ENCODE data around the gene C5AR2. TPM values are rescaled to one million over a fixed set of nuclear protein-coding genes. Genes with fewer than 3 reads are reported as not detected.
A peak's percentile ranks its signal among the peaks of the same experiment; 100 is the strongest.
"Not testable (repeated sequence)": the region's sequence is repeated elsewhere in the genome, so short reads cannot be mapped to it uniquely, and the experiment has no call there.

The C5AR2 gene
- total RNA-seq, 1 experiment from 2014 or later: 0.22 TPM

- no peak for TF ChIP-seq GABPB1 (CRISPR knock-in tag; IDR thresholded peaks at IDR 0.05)
- no peak for TF ChIP-seq MLX (CRISPR knock-in tag; IDR thresholded peaks at IDR 0.05)
- TF ChIP-seq, protein P1, sequence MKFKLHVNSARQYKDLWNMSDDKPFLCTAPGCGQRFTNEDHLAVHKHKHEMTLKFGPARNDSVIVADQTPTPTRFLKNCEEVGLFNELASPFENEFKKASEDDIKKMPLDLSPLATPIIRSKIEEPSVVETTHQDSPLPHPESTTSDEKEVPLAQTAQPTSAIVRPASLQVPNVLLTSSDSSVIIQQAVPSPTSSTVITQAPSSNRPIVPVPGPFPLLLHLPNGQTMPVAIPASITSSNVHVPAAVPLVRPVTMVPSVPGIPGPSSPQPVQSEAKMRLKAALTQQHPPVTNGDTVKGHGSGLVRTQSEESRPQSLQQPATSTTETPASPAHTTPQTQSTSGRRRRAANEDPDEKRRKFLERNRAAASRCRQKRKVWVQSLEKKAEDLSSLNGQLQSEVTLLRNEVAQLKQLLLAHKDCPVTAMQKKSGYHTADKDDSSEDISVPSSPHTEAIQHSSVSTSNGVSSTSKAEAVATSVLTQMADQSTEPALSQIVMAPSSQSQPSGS (CRISPR knock-in tag; IDR thresholded peaks at IDR 0.05; ENCODE audit: borderline replicate concordance, low read depth): no peak
- TF ChIP-seq, protein P2, sequence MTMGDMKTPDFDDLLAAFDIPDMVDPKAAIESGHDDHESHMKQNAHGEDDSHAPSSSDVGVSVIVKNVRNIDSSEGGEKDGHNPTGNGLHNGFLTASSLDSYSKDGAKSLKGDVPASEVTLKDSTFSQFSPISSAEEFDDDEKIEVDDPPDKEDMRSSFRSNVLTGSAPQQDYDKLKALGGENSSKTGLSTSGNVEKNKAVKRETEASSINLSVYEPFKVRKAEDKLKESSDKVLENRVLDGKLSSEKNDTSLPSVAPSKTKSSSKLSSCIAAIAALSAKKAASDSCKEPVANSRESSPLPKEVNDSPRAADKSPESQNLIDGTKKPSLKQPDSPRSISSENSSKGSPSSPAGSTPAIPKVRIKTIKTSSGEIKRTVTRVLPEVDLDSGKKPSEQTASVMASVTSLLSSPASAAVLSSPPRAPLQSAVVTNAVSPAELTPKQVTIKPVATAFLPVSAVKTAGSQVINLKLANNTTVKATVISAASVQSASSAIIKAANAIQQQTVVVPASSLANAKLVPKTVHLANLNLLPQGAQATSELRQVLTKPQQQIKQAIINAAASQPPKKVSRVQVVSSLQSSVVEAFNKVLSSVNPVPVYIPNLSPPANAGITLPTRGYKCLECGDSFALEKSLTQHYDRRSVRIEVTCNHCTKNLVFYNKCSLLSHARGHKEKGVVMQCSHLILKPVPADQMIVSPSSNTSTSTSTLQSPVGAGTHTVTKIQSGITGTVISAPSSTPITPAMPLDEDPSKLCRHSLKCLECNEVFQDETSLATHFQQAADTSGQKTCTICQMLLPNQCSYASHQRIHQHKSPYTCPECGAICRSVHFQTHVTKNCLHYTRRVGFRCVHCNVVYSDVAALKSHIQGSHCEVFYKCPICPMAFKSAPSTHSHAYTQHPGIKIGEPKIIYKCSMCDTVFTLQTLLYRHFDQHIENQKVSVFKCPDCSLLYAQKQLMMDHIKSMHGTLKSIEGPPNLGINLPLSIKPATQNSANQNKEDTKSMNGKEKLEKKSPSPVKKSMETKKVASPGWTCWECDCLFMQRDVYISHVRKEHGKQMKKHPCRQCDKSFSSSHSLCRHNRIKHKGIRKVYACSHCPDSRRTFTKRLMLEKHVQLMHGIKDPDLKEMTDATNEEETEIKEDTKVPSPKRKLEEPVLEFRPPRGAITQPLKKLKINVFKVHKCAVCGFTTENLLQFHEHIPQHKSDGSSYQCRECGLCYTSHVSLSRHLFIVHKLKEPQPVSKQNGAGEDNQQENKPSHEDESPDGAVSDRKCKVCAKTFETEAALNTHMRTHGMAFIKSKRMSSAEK (CRISPR knock-in tag; IDR thresholded peaks at IDR 0.05; ENCODE audit: borderline replicate concordance): no peak
- TF ChIP-seq, protein P3, sequence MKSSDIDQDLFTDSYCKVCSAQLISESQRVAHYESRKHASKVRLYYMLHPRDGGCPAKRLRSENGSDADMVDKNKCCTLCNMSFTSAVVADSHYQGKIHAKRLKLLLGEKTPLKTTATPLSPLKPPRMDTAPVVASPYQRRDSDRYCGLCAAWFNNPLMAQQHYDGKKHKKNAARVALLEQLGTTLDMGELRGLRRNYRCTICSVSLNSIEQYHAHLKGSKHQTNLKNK (CRISPR knock-in tag; IDR thresholded peaks at IDR 0.05): no peak
- no peak for TF ChIP-seq NR2C2 (CRISPR knock-in tag; IDR thresholded peaks at IDR 0.05)
- TF ChIP-seq HMGA2 (CRISPR knock-in tag; IDR thresholded peaks at IDR 0.05): no peak
- TF ChIP-seq, protein P4, sequence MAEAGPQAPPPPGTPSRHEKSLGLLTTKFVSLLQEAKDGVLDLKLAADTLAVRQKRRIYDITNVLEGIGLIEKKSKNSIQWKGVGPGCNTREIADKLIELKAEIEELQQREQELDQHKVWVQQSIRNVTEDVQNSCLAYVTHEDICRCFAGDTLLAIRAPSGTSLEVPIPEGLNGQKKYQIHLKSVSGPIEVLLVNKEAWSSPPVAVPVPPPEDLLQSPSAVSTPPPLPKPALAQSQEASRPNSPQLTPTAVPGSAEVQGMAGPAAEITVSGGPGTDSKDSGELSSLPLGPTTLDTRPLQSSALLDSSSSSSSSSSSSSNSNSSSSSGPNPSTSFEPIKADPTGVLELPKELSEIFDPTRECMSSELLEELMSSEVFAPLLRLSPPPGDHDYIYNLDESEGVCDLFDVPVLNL (CRISPR knock-in tag; IDR thresholded peaks at IDR 0.05; ENCODE audit: borderline replicate concordance, low read depth): no peak
- TF ChIP-seq FOXJ3 (CRISPR knock-in tag; IDR thresholded peaks at IDR 0.05; ENCODE audit: borderline replicate concordance): no peak
- Mint-ChIP-seq H3K4me1 (no peaks in the 10 kb centered on the region), H3K27me3 (ENCODE audit: low read depth) (no peaks in the 10 kb centered on the region), H3K36me3 (peaks cover 62% of the 10 kb centered on the region), H3K27ac (0 out of 2 replicates have a peak overlapping the region, but pooled peaks have one; percentile 45), H3K4me3 (no peak overlapping the region), H3K9me3 (no peaks in the 10 kb centered on the region)
- ATAC-seq (peak; percentile 77), DNase-seq (ENCODE audit: low spot score) (peak; percentile 42)
- ChIA-PET POLR2A (no interaction called here), CTCF (interaction anchor here (1.5 kb wide), 1 partner anchor 15 kb away, joined by 3 read pairs; the partner anchor contains the start of gene DHX34)
Observed at GRCh38 chr19:47363758-47364531, 32.0 kb downstream of the C5AR2 start.

DNA sequence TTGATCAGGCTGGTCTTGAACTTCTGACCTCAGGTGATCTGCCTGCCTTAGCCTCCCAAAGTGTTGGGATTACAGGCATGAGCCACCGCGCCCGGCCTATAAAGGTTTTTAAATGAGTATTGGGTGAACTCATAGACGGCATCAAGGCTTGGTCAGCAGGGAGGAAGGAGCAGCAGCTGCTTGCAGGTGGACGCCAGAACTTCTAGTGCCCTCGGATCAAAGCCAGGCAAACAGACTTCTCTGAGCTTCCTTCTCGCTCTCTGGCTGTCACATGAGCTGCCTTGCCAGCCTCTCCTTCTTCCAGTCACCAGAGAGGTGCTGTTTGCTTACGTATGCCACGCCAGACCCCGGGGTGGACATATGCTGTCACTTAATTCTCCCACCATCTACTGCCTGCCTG is 33.5 kb downstream of the C5AR2 start:
- H3K27ac Mint-ChIP-seq; H3K9me3 Mint-ChIP-seq; H3K4me1 Mint-ChIP-seq; ATAC-seq; DNase-seq (ENCODE audit: low spot score); POLR2A ChIA-PET; H3K27me3 Mint-ChIP-seq (ENCODE audit: low read depth); H3K4me3 Mint-ChIP-seq; CTCF ChIA-PET: not testable (repeated sequence)
- peaks cover 63% of the 10 kb centered on the region for H3K36me3 Mint-ChIP-seq

GRCh38 chr19:47370045-47370611 is 38.2 kb downstream of the C5AR2 start:
- ATAC-seq (no peak), DNase-seq (ENCODE audit: low spot score) (no peak)
- no peaks in the 10 kb centered on the region for H3K9me3 Mint-ChIP-seq
- no peaks in the 10 kb centered on the region for H3K4me1 Mint-ChIP-seq
- no peak overlapping the region for H3K4me3 Mint-ChIP-seq
- TF ChIP-seq ZNF263 (CRISPR knock-in tag; IDR thresholded peaks at IDR 0.05; ENCODE audit: low read depth): no peak
- no peak for TF ChIP-seq FOXK1 (CRISPR knock-in tag; IDR thresholded peaks at IDR 0.05)
- TF ChIP-seq, protein P5, sequence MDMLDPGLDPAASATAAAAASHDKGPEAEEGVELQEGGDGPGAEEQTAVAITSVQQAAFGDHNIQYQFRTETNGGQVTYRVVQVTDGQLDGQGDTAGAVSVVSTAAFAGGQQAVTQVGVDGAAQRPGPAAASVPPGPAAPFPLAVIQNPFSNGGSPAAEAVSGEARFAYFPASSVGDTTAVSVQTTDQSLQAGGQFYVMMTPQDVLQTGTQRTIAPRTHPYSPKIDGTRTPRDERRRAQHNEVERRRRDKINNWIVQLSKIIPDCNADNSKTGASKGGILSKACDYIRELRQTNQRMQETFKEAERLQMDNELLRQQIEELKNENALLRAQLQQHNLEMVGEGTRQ (CRISPR knock-in tag; IDR thresholded peaks at IDR 0.05): no peak
- no peak for TF ChIP-seq GRHL2 (CRISPR knock-in tag; IDR thresholded peaks at IDR 0.05; ENCODE audit: insufficient replicate concordance, severe bottlenecking)
- ChIA-PET POLR2A (no interaction called here), CTCF (interaction anchor here (1.5 to 1.6 kb wide), 2 partner anchors 21 kb away, joined by 4 read pairs; partner anchors contain the start of gene DHX34)
- no peaks in the 10 kb centered on the region for H3K27me3 Mint-ChIP-seq (ENCODE audit: low read depth)
- H3K27ac Mint-ChIP-seq: no peak overlapping the region; the same call in 1 of the 2 replicates
- H3K36me3 Mint-ChIP-seq: peaks cover 40% of the 10 kb centered on the region

Data from WTC11 (cell line).